NCI-H460 (cell line): ENCODE results near the gene DLG5. TPM values are rescaled to one million over a fixed set of nuclear protein-coding genes. Genes with fewer than 3 reads are reported as not detected.

Experiments
- DNase-seq: peaks from one replicate; pipeline ENCODE4 v3.0.0-alpha.2; 2016; ENCODE audit warnings: low read depth; ENCODE audit errors: extremely low read depth
- total RNA-seq: library from RNA; depleted of rRNA; stranded (reverse); fragments of >200 nt; shearing (Covaris generic); gene quantifications from 2 replicates; pipeline ENCODE4 v1.2.3, GENCODE V29; 2014

Gene DLG5
- total RNA-seq, 1 experiment from 2014 or later = 15.7 TPM

GRCh38 chr10:77801474-77802161 lies 124.9 kb downstream of the DLG5 start:
- DNase-seq = no peak

GRCh38 chr10:77800738-77801266 lies 125.8 kb downstream of the DLG5 start:
- no peak for DNase-seq

- DNase-seq = no peak
These were observed 126.2 kb downstream of the DLG5 start for GRCh38 chr10:77800320-77800719.

- DNase-seq = no peak
These were observed 127.2 kb downstream of the DLG5 start for GRCh38 chr10:77799352-77799751.

- DNase-seq = no peak
These were observed 127.6 kb downstream of the DLG5 start for GRCh38 chr10:77798940-77799339.

GRCh38 chr10:77796311-77796915 lies 130.1 kb downstream of the DLG5 start:
- no peak for DNase-seq

- DNase-seq = no peak
These were observed 131.0 kb downstream of the DLG5 start for GRCh38 chr10:77795426-77796055.

GRCh38 chr10:77794256-77795142 lies 132.1 kb downstream of the DLG5 start:
- DNase-seq = no peak

- DNase-seq = no peak
These were observed 132.7 kb downstream of the DLG5 start for GRCh38 chr10:77793831-77794230.

- DNase-seq = no peak
These were observed 134.4 kb downstream of the DLG5 start for GRCh38 chr10:77792155-77792554.

GRCh38 chr10:77791506-77791905 lies 135.0 kb downstream of the DLG5 start:
- DNase-seq = no peak

GRCh38 chr10:77789861-77790260 lies 136.7 kb downstream of the DLG5 start:
- no peak for DNase-seq

GRCh38 chr10:77789016-77789415 lies 137.5 kb downstream of the DLG5 start:
- DNase-seq = no peak

GRCh38 chr10:77788496-77789010 lies 138.0 kb downstream of the DLG5 start:
- DNase-seq = no peak

- DNase-seq = no peak
These were observed 139.1 kb downstream of the DLG5 start for GRCh38 chr10:77787440-77787839.

GRCh38 chr10:77784856-77785255 lies 141.7 kb downstream of the DLG5 start:
- DNase-seq = no peak

- no peak for DNase-seq
These were observed 144.1 kb downstream of the DLG5 start for GRCh38 chr10:77782328-77783061.

GRCh38 chr10:77781451-77782327 lies 144.9 kb downstream of the DLG5 start:
- DNase-seq = no peak

GRCh38 chr10:77780180-77780579 lies 146.4 kb downstream of the DLG5 start:
- DNase-seq = no peak
